Measurements from ENCODE around the gene TXNRD2.
"Not testable (repeated sequence)": the region's sequence is repeated elsewhere in the genome, so short reads cannot be mapped to it uniquely, and the experiment has no call there.

Gene TXNRD2

GRCh38 chr22:19888131-19888746, 53.4 kb downstream of the TXNRD2 start:
- DNase-seq (ENCODE audit: low read depth), result no peak

- no peak for DNase-seq (ENCODE audit: low read depth)
Measured at GRCh38 chr22:19887256-19887985, 54.2 kb downstream of the TXNRD2 start.

GRCh38 chr22:19886605-19887255, 54.9 kb downstream of the TXNRD2 start:
- no peak for DNase-seq (ENCODE audit: low read depth)

GRCh38 chr22:19885841-19886592, 55.6 kb downstream of the TXNRD2 start:
- no peak for DNase-seq (ENCODE audit: low read depth)

- DNase-seq (ENCODE audit: low read depth), result no peak
Measured at GRCh38 chr22:19884954-19885751, 56.5 kb downstream of the TXNRD2 start.

- DNase-seq (ENCODE audit: low read depth), result no peak
Measured at GRCh38 chr22:19884161-19884953, 57.3 kb downstream of the TXNRD2 start.

GRCh38 chr22:19883446-19883845, 58.2 kb downstream of the TXNRD2 start:
- DNase-seq (ENCODE audit: low read depth), result not testable (repeated sequence)

GRCh38 chr22:19882446-19883381, 58.9 kb downstream of the TXNRD2 start:
- DNase-seq (ENCODE audit: low read depth), result no peak

GRCh38 chr22:19880786-19881569, 60.6 kb downstream of the TXNRD2 start:
- DNase-seq (ENCODE audit: low read depth), result no peak

- DNase-seq (ENCODE audit: low read depth), result no peak
Measured at GRCh38 chr22:19879992-19880785, 61.4 kb downstream of the TXNRD2 start.

- no peak for DNase-seq (ENCODE audit: low read depth)
Measured at GRCh38 chr22:19879643-19879991, 62.0 kb downstream of the TXNRD2 start.

- no peak for DNase-seq (ENCODE audit: low read depth)
Measured at GRCh38 chr22:19879246-19879570, 62.4 kb downstream of the TXNRD2 start.

- no peak for DNase-seq (ENCODE audit: low read depth)
Measured at GRCh38 chr22:19878461-19879245, 63.0 kb downstream of the TXNRD2 start.

GRCh38 chr22:19877626-19878339, 63.8 kb downstream of the TXNRD2 start:
- no peak for DNase-seq (ENCODE audit: low read depth)

- no peak for DNase-seq (ENCODE audit: low read depth)
Measured at GRCh38 chr22:19876941-19877625, 64.5 kb downstream of the TXNRD2 start.

- no peak for DNase-seq (ENCODE audit: low read depth)
Measured at GRCh38 chr22:19876314-19876940, 65.2 kb downstream of the TXNRD2 start.
